K562 (cell line): ENCODE data around the gene ZNF582. TPM values are rescaled to one million over a fixed set of nuclear protein-coding genes. Genes with fewer than 3 reads are reported as not detected.

Experiments used
- ARID2 ChIP-seq: fragments of 450-650 bp; IDR thresholded peaks from 2 replicates; pipeline ENCODE4 v1.6.1; 2017; ENCODE audit warnings: antibody characterized with exemption, mild to moderate bottlenecking
- CBX3 ChIP-seq, 2 experiments: IDR thresholded peaks; 1 replicate in 1 of 2; 2 replicates in 1 of 2; pipeline ENCODE4 v1.6.1; 2012; ENCODE audit warnings: inconsistent platforms in 2 of 2, low read length in 2 of 2, borderline replicate concordance in 1 of 2, control low read depth in 1 of 2
- CCAR2 ChIP-seq: fragments of 200-400 bp; formaldehyde crosslinking; IDR thresholded peaks from 2 replicates; pipeline ENCODE4 v1.6.1; 2017; ENCODE audit warnings: mild to moderate bottlenecking, low read depth, low read length
- HDAC2 ChIP-seq: fragments of 450-650 bp; IDR thresholded peaks from 2 replicates; pipeline ENCODE4 v1.6.1; 2016; ENCODE audit warnings: mild to moderate bottlenecking
- KLF6 ChIP-seq: fragments of 250-450 bp; sonication (Bioruptor Pico); IDR thresholded peaks from 2 replicates; pipeline ENCODE4 v1.4.0; 2020; ENCODE audit warnings: mild to moderate bottlenecking, moderate library complexity, borderline replicate concordance
- PHF8 ChIP-seq: fragments of 200-600 bp; sonication (generic); IDR thresholded peaks from 2 replicates; pipeline ENCODE4 v1.6.1; 2012; ENCODE audit warnings: mixed run types, mild to moderate bottlenecking, inconsistent platforms, low read length, moderate library complexity, borderline replicate concordance
- RBM22 ChIP-seq: fragments of 200-400 bp; formaldehyde crosslinking; IDR thresholded peaks from 2 replicates; pipeline ENCODE4 v1.6.1; 2018; ENCODE audit warnings: low read length, low read depth; ENCODE audit not compliant: poor library complexity, severe bottlenecking
- RBM25 ChIP-seq: fragments of 200-400 bp; formaldehyde crosslinking; IDR thresholded peaks from 2 replicates; pipeline ENCODE4 v1.6.1; 2018; ENCODE audit warnings: low read length, low read depth, moderate library complexity; ENCODE audit not compliant: severe bottlenecking
- ZFPM2 ChIP-seq: fragments of 250-450 bp; sonication (Bioruptor Pico); IDR thresholded peaks from 2 replicates; pipeline ENCODE4 v1.5.1; 2022; ENCODE audit warnings: mild to moderate bottlenecking
- ZNF146 ChIP-seq: IDR thresholded peaks from one replicate; pipeline ENCODE4 v1.6.1; 2018; ENCODE audit warnings: missing compliant biosample characterization; ENCODE audit not compliant: unreplicated experiment
- ZNF561 ChIP-seq: fragments of 450-650 bp; formaldehyde crosslinking; conservative IDR thresholded peaks from 2 replicates; pipeline ENCODE4 v1.4.0; 2020; ENCODE audit warnings: mild to moderate bottlenecking, moderate library complexity
- ZNF696 ChIP-seq: fragments of 250-450 bp; sonication (Bioruptor Pico); conservative IDR thresholded peaks from 2 replicates; pipeline ENCODE4 v1.4.0; 2020; ENCODE audit warnings: mild to moderate bottlenecking, moderate library complexity
- polyA plus RNA-seq, 8 experiments: library from polyadenylated mRNA; depleted of rRNA in 4 of 8; stranded (reverse) in 5 of 8; unstranded in 3 of 8; fragments of >200 nt; fragmentation: Nextera tagmentation in 2 of 8; fragmentation: Illumina TruSeq in 1 of 8; extraction: Ambion mirVana in 2 of 8; extraction: Trizol in 1 of 8; gene quantifications; 2 replicates each; pipeline versions ENCODE4 v1.2.1 to v1.2.3, GENCODE V29; 2011 to 2014; ENCODE audit warnings: inconsistent platforms in 1 of 8, missing spikeins in 1 of 8
- total RNA-seq, 7 experiments: library from RNA; depleted of rRNA in 6 of 7; stranded (reverse); fragments of >200 nt in 6 of 7; fragmentation: Illumina TruSeq in 2 of 7; extraction: Trizol in 2 of 7; gene quantifications; 2 replicates each; pipeline versions ENCODE4 v1.2.1 to v1.2.3, GENCODE V29; 2011 to 2021; ENCODE audit warnings: low replicate concordance in 1 of 7
- TF ChIP-seq, protein P1 (sequence below): fragments of 450-650 bp; IDR thresholded peaks from 2 replicates; pipeline ENCODE4 v1.6.1; 2016
- TF ChIP-seq, protein P2 (sequence below), 3 experiments: fragments of 200-800 bp in 1 of 3; sonication (Bioruptor generic) in 1 of 3; sonication (generic) in 1 of 3; formaldehyde crosslinking in 1 of 3; IDR thresholded peaks; 2 replicates each; pipeline versions ENCODE4 v1.6.1 to v1.8.0; 2016 to 2022; ENCODE audit warnings: mild to moderate bottlenecking in 2 of 3, missing compliant biosample characterization in 2 of 3, missing genetic modification characterization in 2 of 3, missing genetic modification reagents in 1 of 3

The ZNF582 gene
- total and polyA plus RNA-seq, 9 of the 15 experiments (the other 6 are each of a cell fraction or from before 2014, with no cell fraction given) = 0.72 to 3.3 (median 1.6) TPM

DNA sequence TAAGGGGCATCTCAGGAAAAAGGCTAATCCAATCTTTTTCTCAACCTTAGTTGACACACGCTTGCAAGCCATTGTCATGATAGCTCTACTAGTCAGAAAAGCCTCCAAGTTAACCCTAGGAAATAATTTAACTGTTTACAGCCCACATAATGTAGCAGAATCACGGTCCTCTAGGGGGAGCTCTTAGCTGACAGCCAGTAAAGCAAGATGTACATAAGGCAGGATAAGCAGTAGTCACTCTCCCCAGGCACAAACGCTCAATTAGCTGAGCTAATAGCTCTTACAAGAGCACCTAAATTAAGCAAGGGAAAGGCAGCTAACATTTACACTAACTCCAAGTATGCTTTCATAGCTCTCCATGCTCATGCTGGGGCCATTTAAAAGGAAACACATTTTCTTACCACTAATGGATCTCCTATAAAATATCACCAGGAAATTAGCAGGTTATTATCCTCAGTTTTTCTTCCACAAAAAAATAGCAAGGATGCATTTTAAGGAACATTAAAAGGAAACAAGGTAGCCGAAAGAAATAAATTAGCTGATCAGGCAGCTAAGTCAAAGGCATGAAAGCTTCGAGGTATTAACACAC, 45.0 kb downstream of the ZNF582 start (continued):
- TF ChIP-seq RBM22 (no peak), ZNF146 (CRISPR knock-in tag) (no peak), ZNF696 (CRISPR knock-in tag) (no peak), HDAC2 (peak; percentile 72; the same call in 1 of the 2 replicates), KLF6 (CRISPR knock-in tag) (no peak), ZNF561 (no peak), RBM25 (peak; percentile 95), PHF8 (no peak), CCAR2 (no peak), ARID2 (no peak), ZFPM2 (CRISPR knock-in tag) (no peak), CBX3 (IDR thresholded peaks at IDR 0.05; ENCODE audit: borderline replicate concordance in 1 of 2, low read length in 2 of 2) (peak in 1 of 2 experiments; percentile 65; a peak in 1 of 3 replicates)
- TF ChIP-seq, protein P1, sequence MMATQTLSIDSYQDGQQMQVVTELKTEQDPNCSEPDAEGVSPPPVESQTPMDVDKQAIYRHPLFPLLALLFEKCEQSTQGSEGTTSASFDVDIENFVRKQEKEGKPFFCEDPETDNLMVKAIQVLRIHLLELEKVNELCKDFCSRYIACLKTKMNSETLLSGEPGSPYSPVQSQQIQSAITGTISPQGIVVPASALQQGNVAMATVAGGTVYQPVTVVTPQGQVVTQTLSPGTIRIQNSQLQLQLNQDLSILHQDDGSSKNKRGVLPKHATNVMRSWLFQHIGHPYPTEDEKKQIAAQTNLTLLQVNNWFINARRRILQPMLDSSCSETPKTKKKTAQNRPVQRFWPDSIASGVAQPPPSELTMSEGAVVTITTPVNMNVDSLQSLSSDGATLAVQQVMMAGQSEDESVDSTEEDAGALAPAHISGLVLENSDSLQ = peak; percentile 15; the same call in 1 of the 2 replicates
- TF ChIP-seq, protein P2, sequence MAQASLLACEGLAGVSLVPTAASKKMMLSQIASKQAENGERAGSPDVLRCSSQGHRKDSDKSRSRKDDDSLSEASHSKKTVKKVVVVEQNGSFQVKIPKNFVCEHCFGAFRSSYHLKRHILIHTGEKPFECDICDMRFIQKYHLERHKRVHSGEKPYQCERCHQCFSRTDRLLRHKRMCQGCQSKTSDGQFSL (CRISPR knock-in tag; IDR thresholded peaks at IDR 0.05) = no peak
- TF ChIP-seq, protein P2 (tag; IDR thresholded peaks at IDR 0.05) = no peak
